Vagina (tissue), 2 donors: Measurements from ENCODE around the gene ADGRF5.

ENCODE experiments used
- POLR2A ChIP-seq, 2 donors: fragments of 450-650 bp; IDR thresholded peaks; one replicate each; pipeline ENCODE4 v1.6.1; 2017; ENCODE audit warnings: antibody characterized with exemption in 2 of 2, mild to moderate bottlenecking in 2 of 2, moderate library complexity in 2 of 2
- POLR2AphosphoS5 ChIP-seq, 2 donors: sonication (generic); formaldehyde crosslinking; IDR thresholded peaks; one replicate each; pipeline ENCODE4 v1.9.0; 2017; ENCODE audit warnings: antibody characterized with exemption in 2 of 2, mild to moderate bottlenecking in 2 of 2, low read depth in 1 of 2; ENCODE audit not compliant: insufficient read depth in 1 of 2
- TF ChIP-seq, protein P1 (sequence below), 3 experiments: fragments of 450-650 bp in 2 of 3; fragments of 200-600 bp in 1 of 3; sonication (generic) in 1 of 3; IDR thresholded peaks; one replicate each; pipeline ENCODE4 v1.5.1; 2017 to 2019; ENCODE audit warnings: antibody characterized with exemption in 3 of 3, mild to moderate bottlenecking in 2 of 3, moderate library complexity in 2 of 3

DNA sequence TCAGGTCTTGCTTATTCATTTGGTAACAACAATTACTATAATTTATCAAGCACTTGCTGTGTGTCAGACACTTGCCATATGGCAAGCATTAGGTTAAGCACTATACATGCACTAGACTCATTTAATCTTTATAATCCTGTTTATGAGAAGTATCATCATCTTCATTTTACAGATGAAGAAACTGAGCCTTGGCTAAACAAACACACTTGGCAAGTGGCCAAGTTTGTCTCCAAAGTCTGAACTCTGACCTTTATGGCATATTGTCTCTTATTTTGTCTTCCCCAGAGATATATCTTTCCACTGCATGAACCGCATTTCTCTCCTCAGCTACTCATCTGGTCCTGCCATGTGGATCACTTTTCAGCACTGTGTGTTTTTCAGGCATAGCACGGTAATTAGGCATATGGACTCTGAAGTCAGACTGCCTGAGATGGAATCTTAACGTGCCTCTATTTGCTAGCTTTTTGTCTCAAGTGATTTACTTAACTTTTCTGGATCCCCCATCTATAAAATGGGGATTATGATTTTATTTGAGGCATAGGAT, 4.7 kb downstream of the ADGRF5 start:
- TF ChIP-seq POLR2AphosphoS5 (IDR thresholded peaks at IDR 0.05; ENCODE audit: insufficient read depth in 1 of 2, low read depth in 1 of 2) (no peak), POLR2A (IDR thresholded peaks at IDR 0.05) (no peak)
- TF ChIP-seq, protein P1, sequence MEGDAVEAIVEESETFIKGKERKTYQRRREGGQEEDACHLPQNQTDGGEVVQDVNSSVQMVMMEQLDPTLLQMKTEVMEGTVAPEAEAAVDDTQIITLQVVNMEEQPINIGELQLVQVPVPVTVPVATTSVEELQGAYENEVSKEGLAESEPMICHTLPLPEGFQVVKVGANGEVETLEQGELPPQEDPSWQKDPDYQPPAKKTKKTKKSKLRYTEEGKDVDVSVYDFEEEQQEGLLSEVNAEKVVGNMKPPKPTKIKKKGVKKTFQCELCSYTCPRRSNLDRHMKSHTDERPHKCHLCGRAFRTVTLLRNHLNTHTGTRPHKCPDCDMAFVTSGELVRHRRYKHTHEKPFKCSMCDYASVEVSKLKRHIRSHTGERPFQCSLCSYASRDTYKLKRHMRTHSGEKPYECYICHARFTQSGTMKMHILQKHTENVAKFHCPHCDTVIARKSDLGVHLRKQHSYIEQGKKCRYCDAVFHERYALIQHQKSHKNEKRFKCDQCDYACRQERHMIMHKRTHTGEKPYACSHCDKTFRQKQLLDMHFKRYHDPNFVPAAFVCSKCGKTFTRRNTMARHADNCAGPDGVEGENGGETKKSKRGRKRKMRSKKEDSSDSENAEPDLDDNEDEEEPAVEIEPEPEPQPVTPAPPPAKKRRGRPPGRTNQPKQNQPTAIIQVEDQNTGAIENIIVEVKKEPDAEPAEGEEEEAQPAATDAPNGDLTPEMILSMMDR (IDR thresholded peaks at IDR 0.05), result no peak
